HEK293T (cell line): Measurements from ENCODE around the gene CCT5.

Experiments used
- CTCF ChIA-PET: fragments of 350-600 bp; formaldehyde crosslinking; extraction: SDS; loops from one replicate; lab custom pipeline; 2021; ENCODE audit warnings: antibody characterized with exemption, inconsistent platforms; lab: Yijun Ruan, JAX
- POLR2A ChIA-PET: fragments of 350-600 bp; formaldehyde crosslinking; extraction: SDS; loops from one replicate; lab custom pipeline; 2020; ENCODE audit warnings: antibody characterized with exemption, inconsistent platforms; lab: Yijun Ruan, JAX
- DNase-seq: peaks from one replicate; pipeline ENCODE4 v3.0.0; 2012; ENCODE audit warnings: mixed read lengths; ENCODE audit errors: extremely low spot score
- ARNT ChIP-seq: fragments of 450-650 bp; IDR thresholded peaks from 2 replicates; pipeline ENCODE4 v1.6.1; 2017; ENCODE audit warnings: mild to moderate bottlenecking
- BHLHE40 ChIP-seq: fragments of 450-650 bp; IDR thresholded peaks from 2 replicates; pipeline ENCODE4 v1.6.1; 2016; ENCODE audit warnings: mild to moderate bottlenecking, moderate library complexity, borderline replicate concordance
- CTBP1 ChIP-seq: fragments of 450-650 bp; IDR thresholded peaks from 2 replicates; pipeline ENCODE4 v1.6.1; 2016; ENCODE audit warnings: borderline replicate concordance
- ELF4 ChIP-seq: fragments of 450-650 bp; IDR thresholded peaks from 2 replicates; pipeline ENCODE4 v1.6.1; 2017; ENCODE audit warnings: antibody characterized with exemption
- FOXA1 ChIP-seq: fragments of 450-650 bp; IDR thresholded peaks from 2 replicates; pipeline ENCODE4 v1.6.1; 2016; ENCODE audit warnings: mild to moderate bottlenecking
- FOXK2 ChIP-seq: fragments of 450-650 bp; IDR thresholded peaks from 2 replicates; pipeline ENCODE4 v1.6.1; 2016; ENCODE audit warnings: mild to moderate bottlenecking
- FOXM1 ChIP-seq: fragments of 450-650 bp; IDR thresholded peaks from 2 replicates; pipeline ENCODE4 v1.6.1; 2017; ENCODE audit warnings: mild to moderate bottlenecking, borderline replicate concordance
- HDGF ChIP-seq: fragments of 450-650 bp; IDR thresholded peaks from 2 replicates; pipeline ENCODE4 v1.6.1; 2017; ENCODE audit warnings: antibody characterized with exemption, borderline replicate concordance
- L3MBTL2 ChIP-seq: fragments of 450-650 bp; conservative IDR thresholded peaks from 2 replicates; pipeline ENCODE4 v1.6.1; 2016; ENCODE audit warnings: mild to moderate bottlenecking
- LEF1 ChIP-seq: fragments of 450-650 bp; IDR thresholded peaks from 2 replicates; pipeline ENCODE4 v1.6.1; 2017; ENCODE audit warnings: mild to moderate bottlenecking, borderline replicate concordance
- NFRKB ChIP-seq: fragments of 450-650 bp; IDR thresholded peaks from 2 replicates; pipeline ENCODE4 v1.6.1; 2016; ENCODE audit warnings: mild to moderate bottlenecking, moderate library complexity
- PKNOX1 ChIP-seq: fragments of 450-650 bp; IDR thresholded peaks from 2 replicates; pipeline ENCODE4 v1.6.1; 2016
- SP1 ChIP-seq: fragments of 450-650 bp; IDR thresholded peaks from 2 replicates; pipeline ENCODE4 v1.6.1; 2017
- SUZ12 ChIP-seq: fragments of 450-650 bp; IDR thresholded peaks from 2 replicates; pipeline ENCODE4 v1.6.1; 2016; ENCODE audit warnings: mild to moderate bottlenecking
- TARDBP ChIP-seq: fragments of 450-650 bp; IDR thresholded peaks from 2 replicates; pipeline ENCODE4 v1.6.1; 2016
- ZNF384 ChIP-seq: fragments of 450-650 bp; IDR thresholded peaks from 2 replicates; pipeline ENCODE4 v1.6.1; 2016

CCT5 gene

GRCh38 chr5:10222326-10222725, 27.8 kb upstream of the CCT5 start:
- POLR2A ChIA-PET = no interaction called here
- CTCF ChIA-PET = interaction anchor here (0.9 kb wide), 1 partner anchor 11 kb away, joined by 3 read pairs; no protein-coding TSS in a partner anchor
- TF ChIP-seq BHLHE40 = no peak
- no peak for TF ChIP-seq HDGF
- no peak for TF ChIP-seq SUZ12
- no peak for TF ChIP-seq CTBP1
- TF ChIP-seq SP1 = no peak
- no peak for TF ChIP-seq FOXK2
- no peak for TF ChIP-seq NFRKB
- TF ChIP-seq PKNOX1 = no peak
- no peak for DNase-seq

GRCh38 chr5:10227379-10227778, 22.7 kb upstream of the CCT5 start:
- POLR2A ChIA-PET = no interaction called here
- DNase-seq = no peak
- CTCF ChIA-PET = no interaction called here
- TF ChIP-seq LEF1 (no peak), ARNT (no peak), BHLHE40 (no peak), SP1 (no peak), FOXK2 (no peak), TARDBP (no peak), ZNF384 (no peak), CTBP1 (no peak), FOXM1 (no peak), NFRKB (no peak), HDGF (no peak), L3MBTL2 (no peak), ELF4 (no peak), FOXA1 (no peak), PKNOX1 (no peak)

- no peak for DNase-seq
- CTCF ChIA-PET = no interaction called here
- POLR2A ChIA-PET = no interaction called here
- TF ChIP-seq FOXK2 (no peak), FOXM1 (no peak), ZNF384 (no peak), SUZ12 (no peak), ARNT (no peak), TARDBP (no peak), BHLHE40 (no peak), NFRKB (no peak)
Measured at GRCh38 chr5:10228288-10228687, 21.8 kb upstream of the CCT5 start.

GRCh38 chr5:10229306-10230048, 20.6 kb upstream of the CCT5 start:
- CTCF ChIA-PET = no interaction called here
- no peak for TF ChIP-seq PKNOX1
- no peak for TF ChIP-seq ELF4
- no peak for TF ChIP-seq HDGF
- TF ChIP-seq SUZ12 = no peak
- TF ChIP-seq ARNT = no peak
- no peak for TF ChIP-seq FOXM1
- TF ChIP-seq LEF1 = no peak
- TF ChIP-seq FOXA1 = no peak
- no peak for TF ChIP-seq CTBP1
- DNase-seq = no peak
- POLR2A ChIA-PET = no interaction called here

GRCh38 chr5:10232386-10232785, 17.7 kb upstream of the CCT5 start:
- CTCF ChIA-PET = interaction anchor here (0.6 to 1.4 kb wide), 2 partner anchors 10 to 30 kb away, joined by 3 read pairs; no protein-coding TSS in a partner anchor

More at GRCh38 chr5:10232386-10232785, 17.7 kb upstream of the CCT5 start:
- TF ChIP-seq FOXA1 (no peak), ZNF384 (no peak), CTBP1 (no peak), ARNT (no peak), ELF4 (no peak), FOXK2 (no peak), BHLHE40 (no peak), L3MBTL2 (no peak), NFRKB (no peak), LEF1 (no peak), FOXM1 (no peak), SP1 (no peak), PKNOX1 (no peak), TARDBP (no peak), SUZ12 (no peak), HDGF (no peak)
- DNase-seq = no peak
- POLR2A ChIA-PET = no interaction called here
